Measurements from ENCODE around the gene CALHM6.

The CALHM6 gene

GRCh38 chr6:116458264-116458663 is 2.9 kb upstream of the CALHM6 start:
- no peak overlapping the region for H3K4me3 ChIP-seq (ENCODE audit: low read length in 2 of 2)
- H3K9me3 ChIP-seq (ENCODE audit: control insufficient read depth in 2 of 2, low read length in 2 of 2): no peaks in the 10 kb centered on the region
- H3K4me1 ChIP-seq (ENCODE audit: control insufficient read depth, insufficient read depth, low read length): peaks cover 3% of the 10 kb centered on the region
- H3K27me3 ChIP-seq (ENCODE audit: control insufficient read depth in 1 of 2, insufficient read depth in 2 of 2, low read length in 2 of 2): peaks cover 7 to 14% of the 10 kb centered on the region in 2 donors
- no peaks in the 10 kb centered on the region for H3K36me3 ChIP-seq (ENCODE audit: control insufficient read depth in 2 of 2, insufficient read depth in 2 of 2, low read length in 2 of 2)
- H3K27ac ChIP-seq (ENCODE audit: low read length): no peak overlapping the region
- H3K9ac ChIP-seq (ENCODE audit: low read length in 2 of 2): no peak overlapping the region

GRCh38 chr6:116459927-116460326 is 1.2 kb upstream of the CALHM6 start:
- no peak overlapping the region for H3K27ac ChIP-seq (ENCODE audit: low read length)
- H3K36me3 ChIP-seq (ENCODE audit: control insufficient read depth in 2 of 2, insufficient read depth in 2 of 2, low read length in 2 of 2): no peaks in the 10 kb centered on the region
- no peaks in the 10 kb centered on the region for H3K9me3 ChIP-seq (ENCODE audit: control insufficient read depth in 2 of 2, low read length in 2 of 2)
- H3K27me3 ChIP-seq (ENCODE audit: control insufficient read depth in 1 of 2, insufficient read depth in 2 of 2, low read length in 2 of 2): peaks cover 7 to 19% of the 10 kb centered on the region in 2 donors
- H3K4me1 ChIP-seq (ENCODE audit: control insufficient read depth, insufficient read depth, low read length): peaks cover 3% of the 10 kb centered on the region
- H3K9ac ChIP-seq (ENCODE audit: low read length in 2 of 2): no peak overlapping the region
- H3K4me3 ChIP-seq (ENCODE audit: low read length in 2 of 2): no peak overlapping the region

- no peaks in the 10 kb centered on the region for H3K36me3 ChIP-seq (ENCODE audit: control insufficient read depth in 2 of 2, insufficient read depth in 2 of 2, low read length in 2 of 2)
- peaks cover 7 to 19% of the 10 kb centered on the region in 2 donors for H3K27me3 ChIP-seq (ENCODE audit: control insufficient read depth in 1 of 2, insufficient read depth in 2 of 2, low read length in 2 of 2)
- H3K27ac ChIP-seq (ENCODE audit: low read length): no peak overlapping the region
- H3K4me3 ChIP-seq (ENCODE audit: low read length in 2 of 2): peak overlapping the region; percentile 63 to 72
- no peak overlapping the region for H3K9ac ChIP-seq (ENCODE audit: low read length in 2 of 2)
- H3K4me1 ChIP-seq (ENCODE audit: control insufficient read depth, insufficient read depth, low read length): peaks cover 3% of the 10 kb centered on the region
- no peaks in the 10 kb centered on the region for H3K9me3 ChIP-seq (ENCODE audit: control insufficient read depth in 2 of 2, low read length in 2 of 2)
These were observed 1.0 kb downstream of the CALHM6 start for GRCh38 chr6:116461932-116462885.

GRCh38 chr6:116463301-116463700 is 2.1 kb downstream of the CALHM6 start:
- Histone ChIP-seq H3K27ac (ENCODE audit: low read length) (no peak overlapping the region), H3K4me1 (ENCODE audit: control insufficient read depth, insufficient read depth, low read length) (peaks cover 3% of the 10 kb centered on the region), H3K9me3 (ENCODE audit: control insufficient read depth in 2 of 2, low read length in 2 of 2) (no peaks in the 10 kb centered on the region), H3K36me3 (ENCODE audit: control insufficient read depth in 2 of 2, insufficient read depth in 2 of 2, low read length in 2 of 2) (no peaks in the 10 kb centered on the region), H3K9ac (ENCODE audit: low read length in 2 of 2) (no peak overlapping the region), H3K4me3 (ENCODE audit: low read length in 2 of 2) (no peak overlapping the region), H3K27me3 (ENCODE audit: control insufficient read depth in 1 of 2, insufficient read depth in 2 of 2, low read length in 2 of 2) (peaks cover 7 to 19% of the 10 kb centered on the region in 2 donors)

- peaks cover 3% of the 10 kb centered on the region for H3K4me1 ChIP-seq (ENCODE audit: control insufficient read depth, insufficient read depth, low read length)
- H3K27ac ChIP-seq (ENCODE audit: low read length): no peak overlapping the region
- H3K36me3 ChIP-seq (ENCODE audit: control insufficient read depth in 2 of 2, insufficient read depth in 2 of 2, low read length in 2 of 2): no peaks in the 10 kb centered on the region
- H3K9me3 ChIP-seq (ENCODE audit: control insufficient read depth in 2 of 2, low read length in 2 of 2): no peaks in the 10 kb centered on the region
- peaks cover 7 to 19% of the 10 kb centered on the region in 2 donors for H3K27me3 ChIP-seq (ENCODE audit: control insufficient read depth in 1 of 2, insufficient read depth in 2 of 2, low read length in 2 of 2)
- no peak overlapping the region for H3K9ac ChIP-seq (ENCODE audit: low read length in 2 of 2)
- no peak overlapping the region for H3K4me3 ChIP-seq (ENCODE audit: low read length in 2 of 2)
These were observed 4.1 kb downstream of the CALHM6 start for GRCh38 chr6:116465246-116465645.

- Histone ChIP-seq H3K27me3 (ENCODE audit: control insufficient read depth in 1 of 2, insufficient read depth in 2 of 2, low read length in 2 of 2) (peaks cover 7 to 15% of the 10 kb centered on the region in 2 donors), H3K36me3 (ENCODE audit: control insufficient read depth in 2 of 2, insufficient read depth in 2 of 2, low read length in 2 of 2) (no peaks in the 10 kb centered on the region), H3K4me3 (ENCODE audit: low read length in 2 of 2) (no peak overlapping the region), H3K4me1 (ENCODE audit: control insufficient read depth, insufficient read depth, low read length) (peaks cover 3% of the 10 kb centered on the region), H3K27ac (ENCODE audit: low read length) (no peak overlapping the region), H3K9me3 (ENCODE audit: control insufficient read depth in 2 of 2, low read length in 2 of 2) (no peaks in the 10 kb centered on the region), H3K9ac (ENCODE audit: low read length in 2 of 2) (no peak overlapping the region)
These were observed 5.9 kb downstream of the CALHM6 start for GRCh38 chr6:116467096-116467495.

- Histone ChIP-seq H3K36me3 (ENCODE audit: control insufficient read depth in 2 of 2, insufficient read depth in 2 of 2, low read length in 2 of 2) (no peaks in the 10 kb centered on the region), H3K27ac (ENCODE audit: low read length) (no peak overlapping the region), H3K4me1 (ENCODE audit: control insufficient read depth, insufficient read depth, low read length) (peaks cover under 1% of the 10 kb centered on the region), H3K27me3 (ENCODE audit: control insufficient read depth in 1 of 2, insufficient read depth in 2 of 2, low read length in 2 of 2) (peaks cover 4 to 10% of the 10 kb centered on the region in 2 donors), H3K9ac (ENCODE audit: low read length in 2 of 2) (no peak overlapping the region), H3K4me3 (ENCODE audit: low read length in 2 of 2) (no peak overlapping the region), H3K9me3 (ENCODE audit: control insufficient read depth in 2 of 2, low read length in 2 of 2) (no peaks in the 10 kb centered on the region)
These were observed 6.3 kb downstream of the CALHM6 start for GRCh38 chr6:116467514-116467913.

GRCh38 chr6:116468293-116468692 is 7.1 kb downstream of the CALHM6 start:
- H3K4me1 ChIP-seq (ENCODE audit: control insufficient read depth, insufficient read depth, low read length): no peaks in the 10 kb centered on the region
- H3K4me3 ChIP-seq (ENCODE audit: low read length in 2 of 2): no peak overlapping the region
- H3K36me3 ChIP-seq (ENCODE audit: control insufficient read depth in 2 of 2, insufficient read depth in 2 of 2, low read length in 2 of 2): no peaks in the 10 kb centered on the region
- H3K9me3 ChIP-seq (ENCODE audit: control insufficient read depth in 2 of 2, low read length in 2 of 2): no peaks in the 10 kb centered on the region
- H3K27ac ChIP-seq (ENCODE audit: low read length): no peak overlapping the region
- peaks cover 0 to 5% of the 10 kb centered on the region in 2 donors for H3K27me3 ChIP-seq (ENCODE audit: control insufficient read depth in 1 of 2, insufficient read depth in 2 of 2, low read length in 2 of 2)
- H3K9ac ChIP-seq (ENCODE audit: low read length in 2 of 2): no peak overlapping the region

- Histone ChIP-seq H3K9me3 (ENCODE audit: control insufficient read depth in 2 of 2, low read length in 2 of 2) (no peaks in the 10 kb centered on the region), H3K4me1 (ENCODE audit: control insufficient read depth, insufficient read depth, low read length) (no peaks in the 10 kb centered on the region), H3K4me3 (ENCODE audit: low read length in 2 of 2) (no peak overlapping the region), H3K36me3 (ENCODE audit: control insufficient read depth in 2 of 2, insufficient read depth in 2 of 2, low read length in 2 of 2) (no peaks in the 10 kb centered on the region), H3K27ac (ENCODE audit: low read length) (no peak overlapping the region), H3K9ac (ENCODE audit: low read length in 2 of 2) (no peak overlapping the region), H3K27me3 (ENCODE audit: control insufficient read depth in 1 of 2, insufficient read depth in 2 of 2, low read length in 2 of 2) (no peaks in the 10 kb centered on the region)
These were observed 10.4 kb downstream of the CALHM6 start for GRCh38 chr6:116471531-116471930.

GRCh38 chr6:116472706-116473105 is 11.5 kb downstream of the CALHM6 start:
- H3K27ac ChIP-seq (ENCODE audit: low read length): no peak overlapping the region
- H3K4me1 ChIP-seq (ENCODE audit: control insufficient read depth, insufficient read depth, low read length): no peaks in the 10 kb centered on the region
- H3K27me3 ChIP-seq (ENCODE audit: control insufficient read depth in 1 of 2, insufficient read depth in 2 of 2, low read length in 2 of 2): no peaks in the 10 kb centered on the region
- no peaks in the 10 kb centered on the region for H3K36me3 ChIP-seq (ENCODE audit: control insufficient read depth in 2 of 2, insufficient read depth in 2 of 2, low read length in 2 of 2)
- no peaks in the 10 kb centered on the region for H3K9me3 ChIP-seq (ENCODE audit: control insufficient read depth in 2 of 2, low read length in 2 of 2)
- no peak overlapping the region for H3K9ac ChIP-seq (ENCODE audit: low read length in 2 of 2)
- no peak overlapping the region for H3K4me3 ChIP-seq (ENCODE audit: low read length in 2 of 2)

- H3K27ac ChIP-seq (ENCODE audit: low read length): no peak overlapping the region
These were observed 14.0 kb downstream of the CALHM6 start for GRCh38 chr6:116475141-116475540.

More at GRCh38 chr6:116475141-116475540, 14.0 kb downstream of the CALHM6 start:
- no peaks in the 10 kb centered on the region for H3K9me3 ChIP-seq (ENCODE audit: control insufficient read depth in 2 of 2, low read length in 2 of 2)
- no peak overlapping the region for H3K9ac ChIP-seq (ENCODE audit: low read length in 2 of 2)
- H3K36me3 ChIP-seq (ENCODE audit: control insufficient read depth in 2 of 2, insufficient read depth in 2 of 2, low read length in 2 of 2): no peaks in the 10 kb centered on the region
- H3K27me3 ChIP-seq (ENCODE audit: control insufficient read depth in 1 of 2, insufficient read depth in 2 of 2, low read length in 2 of 2): no peaks in the 10 kb centered on the region
- no peaks in the 10 kb centered on the region for H3K4me1 ChIP-seq (ENCODE audit: control insufficient read depth, insufficient read depth, low read length)
- no peak overlapping the region for H3K4me3 ChIP-seq (ENCODE audit: low read length in 2 of 2)
